ENCODE data around the gene ATXN10.

The ATXN10 gene

GRCh38 chr22:45889539-45890350, 218.1 kb downstream of the ATXN10 start:
- in situ Hi-C loops (cut with MboI; ENCODE audit: low pct_unique_long_range_greater_than_20kb, low sequenced_read_pairs), result no loop called here
- DNase-seq, result no peak

GRCh38 chr22:45890351-45890635, 218.7 kb downstream of the ATXN10 start:
- in situ Hi-C loops (cut with MboI; ENCODE audit: low pct_unique_long_range_greater_than_20kb, low sequenced_read_pairs), result no loop called here
- no peak for DNase-seq

- DNase-seq, result no peak
- in situ Hi-C loops (cut with MboI; ENCODE audit: low pct_unique_long_range_greater_than_20kb, low sequenced_read_pairs), result no loop called here
Observed at GRCh38 chr22:45891021-45891421, 219.4 kb downstream of the ATXN10 start.

GRCh38 chr22:45891471-45891995, 219.9 kb downstream of the ATXN10 start:
- no peak for DNase-seq
- in situ Hi-C loops (cut with MboI; ENCODE audit: low pct_unique_long_range_greater_than_20kb, low sequenced_read_pairs), result no loop called here

- DNase-seq, result no peak
- in situ Hi-C loops (cut with MboI; ENCODE audit: low pct_unique_long_range_greater_than_20kb, low sequenced_read_pairs), result no loop called here
Observed at GRCh38 chr22:45891996-45892621, 220.5 kb downstream of the ATXN10 start.

- in situ Hi-C loops (cut with MboI; ENCODE audit: low pct_unique_long_range_greater_than_20kb, low sequenced_read_pairs), result no loop called here
- DNase-seq, result no peak
Observed at GRCh38 chr22:45892681-45893461, 221.2 kb downstream of the ATXN10 start.

- no peak for DNase-seq
- in situ Hi-C loops (cut with MboI; ENCODE audit: low pct_unique_long_range_greater_than_20kb, low sequenced_read_pairs), result no loop called here
Observed at GRCh38 chr22:45893516-45893915, 221.9 kb downstream of the ATXN10 start.
